Muscle layer of colon (tissue), 2 donors: ENCODE results near the gene CERT1.
"Not testable (repeated sequence)": the region's sequence is repeated elsewhere in the genome, so short reads cannot be mapped to it uniquely, and the experiment has no call there.

ENCODE experiments used
- H3K27ac ChIP-seq: one replicate; pipeline ENCODE4 v1.7.0; 2013; ENCODE audit warnings: low read depth, mild to moderate bottlenecking, low read length, moderate library complexity
- H3K27me3 ChIP-seq, 2 donors: one replicate each; pipeline ENCODE4 v1.7.0; 2013; ENCODE audit warnings: low read length in 2 of 2, mild to moderate bottlenecking in 2 of 2; ENCODE audit not compliant: insufficient read depth in 2 of 2, control insufficient read depth in 1 of 2
- H3K36me3 ChIP-seq: one replicate; pipeline ENCODE4 v1.7.0; 2013; ENCODE audit warnings: mild to moderate bottlenecking, low read length; ENCODE audit not compliant: insufficient read depth
- H3K4me1 ChIP-seq: one replicate; pipeline ENCODE4 v1.7.0; 2013; ENCODE audit warnings: mild to moderate bottlenecking, low read length; ENCODE audit not compliant: insufficient read depth
- H3K4me3 ChIP-seq, 2 donors: one replicate each; pipeline ENCODE4 v1.7.0; 2013; ENCODE audit warnings: low read length in 2 of 2, low read depth in 1 of 2, mild to moderate bottlenecking in 1 of 2, moderate library complexity in 1 of 2
- H3K9ac ChIP-seq: one replicate; pipeline ENCODE4 v1.7.0; 2013; ENCODE audit warnings: low read length
- H3K9me3 ChIP-seq: one replicate; pipeline ENCODE4 v1.7.0; 2013; ENCODE audit warnings: mild to moderate bottlenecking, low read length
- donor health status: abdominal sarcoma.
- donor health status: Adenocarcinoma of cecum.

The CERT1 gene

GRCh38 chr5:75505112-75505511, 6.3 kb downstream of the CERT1 start:
- H3K36me3 ChIP-seq, H3K4me3 ChIP-seq, H3K9me3 ChIP-seq, H3K27ac ChIP-seq, H3K9ac ChIP-seq, H3K27me3 ChIP-seq: not testable (repeated sequence)
- peaks cover 26% of the 10 kb centered on the region for H3K4me1 ChIP-seq

GRCh38 chr5:75498875-75499274, 12.6 kb downstream of the CERT1 start:
- H3K27me3 ChIP-seq, H3K27ac ChIP-seq, H3K4me1 ChIP-seq, H3K4me3 ChIP-seq, H3K36me3 ChIP-seq, H3K9me3 ChIP-seq, H3K9ac ChIP-seq: not testable (repeated sequence)

GRCh38 chr5:75498208-75498777, 13.1 kb downstream of the CERT1 start:
- Histone ChIP-seq H3K36me3 (peaks cover 6% of the 10 kb centered on the region), H3K9me3 (no peaks in the 10 kb centered on the region), H3K4me1 (no peaks in the 10 kb centered on the region), H3K27ac (no peak overlapping the region), H3K9ac (no peak overlapping the region), H3K4me3 (no peak overlapping the region), H3K27me3 (no peaks in the 10 kb centered on the region)

- Histone ChIP-seq H3K27me3 (no peaks in the 10 kb centered on the region), H3K4me1 (no peaks in the 10 kb centered on the region), H3K27ac (no peak overlapping the region), H3K4me3 (no peak overlapping the region), H3K9me3 (no peaks in the 10 kb centered on the region), H3K36me3 (peaks cover 15% of the 10 kb centered on the region), H3K9ac (no peak overlapping the region)
These were observed 15.4 kb downstream of the CERT1 start for GRCh38 chr5:75496026-75496425.

- Histone ChIP-seq H3K27ac (no peak overlapping the region), H3K4me3 (no peak overlapping the region), H3K9ac (no peak overlapping the region), H3K9me3 (no peaks in the 10 kb centered on the region), H3K36me3 (peaks cover 9% of the 10 kb centered on the region), H3K27me3 (no peaks in the 10 kb centered on the region), H3K4me1 (no peaks in the 10 kb centered on the region)
These were observed 19.8 kb downstream of the CERT1 start for GRCh38 chr5:75491621-75492020.

- not testable (repeated sequence) for H3K4me3 ChIP-seq
These were observed 21.6 kb downstream of the CERT1 start for GRCh38 chr5:75489847-75490246.

GRCh38 chr5:75484605-75485004, 26.8 kb downstream of the CERT1 start:
- Histone ChIP-seq H3K27me3 (no peaks in the 10 kb centered on the region), H3K27ac (no peak overlapping the region), H3K4me1 (no peaks in the 10 kb centered on the region), H3K36me3 (no peaks in the 10 kb centered on the region), H3K9me3 (no peaks in the 10 kb centered on the region), H3K9ac (no peak overlapping the region), H3K4me3 (no peak overlapping the region)

More at GRCh38 chr5:75489847-75490246, 21.6 kb downstream of the CERT1 start:
- not testable (repeated sequence) for H3K27ac ChIP-seq, H3K9ac ChIP-seq, H3K27me3 ChIP-seq, H3K9me3 ChIP-seq, H3K36me3 ChIP-seq, H3K4me1 ChIP-seq

GRCh38 chr5:75482482-75482881, 28.9 kb downstream of the CERT1 start:
- Histone ChIP-seq H3K9ac (no peak overlapping the region), H3K9me3 (no peaks in the 10 kb centered on the region), H3K4me1 (no peaks in the 10 kb centered on the region), H3K4me3 (no peak overlapping the region), H3K27me3 (no peaks in the 10 kb centered on the region), H3K36me3 (no peaks in the 10 kb centered on the region), H3K27ac (no peak overlapping the region)

GRCh38 chr5:75481024-75481423, 30.4 kb downstream of the CERT1 start:
- H3K4me1 ChIP-seq: no peaks in the 10 kb centered on the region
- H3K27me3 ChIP-seq: no peaks in the 10 kb centered on the region
- no peaks in the 10 kb centered on the region for H3K9me3 ChIP-seq
- no peak overlapping the region for H3K4me3 ChIP-seq
- H3K36me3 ChIP-seq: no peaks in the 10 kb centered on the region
- no peak overlapping the region for H3K27ac ChIP-seq
- no peak overlapping the region for H3K9ac ChIP-seq

- Histone ChIP-seq H3K4me1 (no peaks in the 10 kb centered on the region), H3K27ac (no peak overlapping the region), H3K9ac (no peak overlapping the region), H3K36me3 (no peaks in the 10 kb centered on the region), H3K27me3 (no peaks in the 10 kb centered on the region), H3K4me3 (no peak overlapping the region), H3K9me3 (no peaks in the 10 kb centered on the region)
These were observed 36.1 kb downstream of the CERT1 start for GRCh38 chr5:75475364-75475763.

GRCh38 chr5:75473463-75473862, 38.0 kb downstream of the CERT1 start:
- no peak overlapping the region for H3K27ac ChIP-seq
- no peaks in the 10 kb centered on the region for H3K4me1 ChIP-seq
- no peak overlapping the region for H3K4me3 ChIP-seq
- peaks cover 12% of the 10 kb centered on the region for H3K9me3 ChIP-seq
- no peaks in the 10 kb centered on the region for H3K36me3 ChIP-seq
- no peaks in the 10 kb centered on the region for H3K27me3 ChIP-seq
- no peak overlapping the region for H3K9ac ChIP-seq

- no peak overlapping the region for H3K9ac ChIP-seq
- H3K9me3 ChIP-seq: peaks cover 16% of the 10 kb centered on the region
- H3K4me1 ChIP-seq: no peaks in the 10 kb centered on the region
- no peak overlapping the region for H3K4me3 ChIP-seq
- H3K27ac ChIP-seq: no peak overlapping the region
- H3K27me3 ChIP-seq: no peaks in the 10 kb centered on the region
- H3K36me3 ChIP-seq: no peaks in the 10 kb centered on the region
These were observed 38.5 kb downstream of the CERT1 start for GRCh38 chr5:75472973-75473372.
